CD4-positive, alpha-beta T cell treated with Interleukin-17A for 1 hour (primary cell): Measurements from ENCODE around the gene B3GALT4.
"Not testable (repeated sequence)": the region's sequence is repeated elsewhere in the genome, so short reads cannot be mapped to it uniquely, and the experiment has no call there.

Experiments used
- DNase-seq: peaks from one replicate; pipeline ENCODE4 v3.0.0-alpha.2; 2020

The B3GALT4 gene

DNA sequence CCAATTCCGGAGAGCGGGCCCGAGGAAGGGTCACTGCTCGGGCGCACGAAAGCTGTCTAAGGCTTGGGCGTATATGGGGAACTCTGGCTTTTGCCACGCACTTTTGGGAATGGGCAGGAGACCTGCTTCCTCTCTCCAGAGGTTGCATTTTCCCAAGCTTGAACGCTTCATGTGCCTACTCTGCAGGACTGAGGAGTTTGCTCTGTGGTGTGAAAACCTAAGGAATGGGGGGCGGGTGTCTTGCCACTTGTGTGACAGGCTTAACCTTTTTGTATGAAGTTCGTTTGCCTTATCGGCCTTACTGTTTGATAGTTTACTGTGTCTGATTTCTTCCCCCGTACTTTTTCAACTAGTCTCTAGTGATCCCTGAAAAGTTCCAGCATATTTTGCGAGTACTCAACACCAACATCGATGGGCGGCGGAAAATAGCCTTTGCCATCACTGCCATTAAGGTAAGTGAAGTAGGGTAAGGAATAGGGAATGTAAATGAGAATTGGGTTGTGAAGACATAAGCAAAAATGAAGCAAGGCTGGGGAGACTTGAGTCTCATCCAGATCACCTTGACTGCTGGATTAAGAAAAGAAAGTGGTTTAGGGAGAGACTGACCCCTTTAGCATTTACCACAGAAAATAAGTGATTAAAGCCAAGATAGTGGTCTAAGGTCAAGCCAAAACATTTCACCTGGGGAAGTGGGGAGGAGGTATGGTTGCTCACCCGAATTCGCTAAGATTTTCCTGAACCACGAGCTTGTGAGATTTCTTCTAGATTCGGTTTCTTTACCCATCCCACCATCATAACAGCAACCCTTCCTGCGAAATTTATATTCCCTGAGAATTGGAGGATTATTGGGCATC is 4.4 kb upstream of the B3GALT4 start:
- peak; percentile 37 for DNase-seq

DNA sequence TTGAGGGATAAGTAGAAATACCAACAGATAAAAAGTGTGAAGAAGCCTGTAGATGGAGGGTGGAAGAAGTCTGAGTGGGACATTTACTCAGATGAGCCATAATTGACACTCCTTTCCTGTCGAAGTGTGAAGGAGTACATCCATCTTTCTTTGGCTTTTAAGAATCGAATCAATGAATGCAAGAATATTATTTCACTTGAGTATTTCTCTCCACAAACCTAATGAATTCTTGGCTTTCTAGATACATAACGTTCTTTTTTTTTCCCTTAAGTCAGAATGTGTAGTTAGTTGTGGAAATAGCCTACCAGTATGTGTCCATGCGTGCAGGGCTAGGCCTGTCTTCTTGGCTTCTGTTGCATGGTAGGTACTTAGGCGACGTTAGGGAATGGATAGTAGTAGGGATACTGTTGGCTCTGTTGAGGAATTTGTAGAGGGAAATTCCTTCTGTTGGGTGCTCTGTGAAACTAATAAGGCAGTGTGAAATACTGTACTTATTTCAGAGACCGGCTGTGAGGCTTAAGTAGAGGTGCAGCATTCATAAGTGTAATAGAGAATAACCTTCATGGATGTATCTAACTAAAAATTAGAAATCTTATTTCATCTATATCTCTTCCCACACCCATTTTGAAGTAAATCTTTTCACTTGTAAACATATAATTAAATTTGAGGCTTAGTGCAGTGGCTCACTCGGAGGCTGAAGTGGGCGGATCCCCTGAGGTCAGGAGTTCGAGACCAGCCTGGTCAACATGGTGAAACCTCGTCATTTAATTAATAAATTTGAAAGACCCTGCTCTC is 3.6 kb upstream of the B3GALT4 start:
- DNase-seq = no peak

DNA sequence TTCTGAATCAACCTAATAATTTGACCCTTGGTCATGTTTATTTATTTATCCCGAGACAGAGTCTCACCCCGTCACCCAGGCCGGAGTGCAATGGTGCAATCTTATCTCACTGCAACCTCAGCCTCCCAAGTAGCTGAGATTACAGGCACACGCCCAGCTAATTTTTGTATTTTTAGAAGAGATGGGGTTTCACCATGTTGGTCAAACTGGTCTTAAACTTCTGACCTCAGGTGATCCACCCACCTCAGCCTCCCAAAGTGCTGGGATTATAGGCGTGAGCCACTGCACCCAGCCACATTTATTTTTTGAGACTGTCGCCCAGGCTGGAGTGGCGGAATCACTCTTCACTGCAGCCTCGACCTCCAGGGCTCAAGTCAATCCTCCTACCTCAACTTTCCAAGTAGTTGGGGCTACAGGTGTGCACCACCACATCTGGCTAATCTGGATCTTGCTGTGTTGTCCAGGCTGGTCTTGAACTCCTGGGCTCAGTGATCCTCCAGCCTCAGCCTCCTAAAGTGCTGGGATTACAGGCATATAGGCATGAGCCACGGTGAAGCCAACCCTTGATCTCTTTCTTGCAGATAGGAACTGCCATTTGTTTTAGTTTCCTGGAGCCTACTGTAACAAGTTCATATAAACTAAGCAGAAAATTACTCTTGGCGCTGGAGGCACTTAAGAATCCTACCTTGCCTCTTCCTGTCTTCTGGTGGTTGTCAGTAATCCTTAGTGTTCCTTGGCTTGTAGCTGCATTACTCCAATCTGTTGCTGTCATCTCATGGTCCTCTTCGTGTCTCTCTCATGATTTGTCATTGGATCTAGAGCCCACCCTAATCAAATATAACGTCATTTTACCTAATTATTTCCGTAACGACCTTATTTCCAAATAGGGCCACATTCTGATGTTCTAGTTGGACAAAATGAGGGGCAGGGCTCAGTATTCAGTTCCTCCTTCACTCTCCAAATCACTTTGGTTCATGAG is 2.7 kb upstream of the B3GALT4 start:
- DNase-seq = no peak

DNA sequence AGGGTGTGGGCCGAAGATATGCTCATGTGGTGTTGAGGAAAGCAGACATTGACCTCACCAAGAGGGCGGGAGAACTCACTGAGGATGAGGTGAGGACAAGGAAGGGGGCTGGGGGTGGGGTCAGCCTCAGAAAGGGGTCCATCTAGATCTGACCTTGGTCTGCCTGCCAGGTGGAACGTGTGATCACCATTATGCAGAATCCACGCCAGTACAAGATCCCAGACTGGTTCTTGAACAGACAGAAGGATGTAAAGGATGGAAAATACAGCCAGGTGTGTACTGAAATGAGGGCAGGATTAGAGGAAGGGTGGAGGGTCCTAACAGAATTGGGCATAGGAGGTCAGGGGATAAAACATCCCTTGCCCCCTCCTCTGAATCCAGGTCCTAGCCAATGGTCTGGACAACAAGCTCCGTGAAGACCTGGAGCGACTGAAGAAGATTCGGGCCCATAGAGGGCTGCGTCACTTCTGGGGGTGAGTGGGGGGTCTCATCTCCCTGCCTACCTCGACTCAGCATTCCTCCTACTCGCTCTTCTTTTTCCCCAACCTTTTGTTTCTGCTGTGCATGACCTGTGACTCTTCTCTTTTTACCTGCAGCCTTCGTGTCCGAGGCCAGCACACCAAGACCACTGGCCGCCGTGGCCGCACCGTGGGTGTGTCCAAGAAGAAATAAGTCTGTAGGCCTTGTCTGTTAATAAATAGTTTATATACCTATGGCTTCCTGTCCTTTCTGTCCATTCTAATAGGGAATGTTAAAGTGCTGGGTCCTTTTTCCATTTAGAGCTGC is 935 bp upstream of the B3GALT4 start:
- DNase-seq = not testable (repeated sequence)

DNA sequence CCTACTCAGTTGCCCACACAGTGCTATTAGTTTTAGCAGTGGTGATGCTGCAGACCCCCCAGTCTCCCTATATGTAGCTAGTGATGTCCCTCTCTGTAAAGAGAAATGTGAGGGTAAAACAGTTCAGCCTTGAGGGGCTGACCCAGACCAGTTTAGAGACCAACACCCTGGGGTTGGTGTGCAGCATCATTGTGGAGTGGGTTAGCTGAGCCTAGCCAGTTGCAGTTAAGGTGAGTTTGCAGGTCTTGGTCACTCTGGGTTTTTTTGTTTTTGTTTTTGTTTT is 401 bp upstream of the B3GALT4 start:
- no peak for DNase-seq

DNA sequence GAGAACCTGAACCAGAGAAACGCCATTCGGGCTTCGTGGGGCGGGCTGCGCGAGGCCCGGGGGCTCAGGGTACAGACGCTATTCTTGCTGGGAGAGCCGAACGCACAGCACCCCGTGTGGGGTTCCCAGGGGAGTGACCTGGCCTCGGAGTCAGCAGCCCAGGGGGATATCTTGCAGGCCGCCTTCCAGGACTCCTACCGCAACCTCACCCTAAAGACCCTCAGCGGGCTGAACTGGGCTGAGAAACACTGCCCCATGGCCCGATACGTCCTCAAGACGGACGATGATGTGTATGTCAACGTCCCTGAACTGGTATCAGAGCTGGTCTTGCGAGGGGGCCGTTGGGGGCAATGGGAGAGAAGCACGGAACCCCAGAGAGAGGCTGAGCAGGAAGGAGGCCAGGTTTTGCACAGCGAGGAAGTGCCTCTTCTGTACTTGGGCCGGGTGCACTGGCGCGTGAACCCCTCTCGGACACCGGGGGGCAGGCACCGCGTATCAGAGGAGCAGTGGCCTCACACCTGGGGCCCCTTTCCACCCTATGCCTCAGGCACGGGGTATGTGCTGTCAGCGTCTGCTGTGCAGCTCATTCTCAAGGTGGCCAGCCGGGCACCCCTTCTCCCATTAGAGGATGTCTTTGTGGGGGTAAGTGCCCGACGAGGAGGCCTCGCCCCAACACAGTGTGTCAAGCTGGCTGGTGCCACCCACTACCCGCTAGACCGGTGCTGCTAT is 904 bp downstream of the B3GALT4 start:
- DNase-seq = peak; percentile 42

DNA sequence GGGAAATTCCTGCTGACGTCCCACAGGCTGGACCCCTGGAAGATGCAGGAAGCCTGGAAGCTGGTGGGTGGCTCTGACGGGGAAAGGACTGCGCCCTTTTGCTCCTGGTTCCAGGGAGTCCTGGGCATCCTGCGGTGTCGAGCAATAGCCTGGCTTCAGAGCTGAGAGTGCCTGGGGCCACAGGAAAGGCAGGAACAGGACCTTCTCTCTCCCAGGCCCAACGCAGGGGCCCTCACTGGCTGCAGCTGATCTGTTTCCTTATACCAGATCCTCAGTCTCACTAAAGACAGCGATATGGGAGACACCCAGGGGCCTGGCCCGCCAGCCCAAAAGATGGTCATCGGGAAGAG is 1.4 kb downstream of the B3GALT4 start:
- DNase-seq = no peak

DNA sequence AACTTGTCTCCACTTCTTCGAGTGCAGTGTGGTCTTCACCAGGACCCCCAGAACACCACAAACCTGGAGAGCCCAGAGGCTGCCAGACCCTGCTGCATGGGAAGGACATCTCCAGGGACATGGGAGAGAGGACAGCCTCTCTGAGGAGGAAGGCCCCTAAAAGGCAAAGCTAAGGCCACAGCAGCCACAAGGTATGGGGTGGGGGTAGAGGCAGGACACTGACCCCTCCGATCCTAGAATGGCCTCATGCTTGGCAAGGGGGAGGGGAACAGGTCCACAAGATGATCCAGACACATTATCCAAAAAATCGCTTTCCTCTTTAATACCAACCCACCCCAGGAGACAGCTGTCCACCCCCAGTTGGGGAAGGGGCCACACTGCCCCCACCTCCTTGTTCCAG is 1.9 kb downstream of the B3GALT4 start:
- no peak for DNase-seq

DNA sequence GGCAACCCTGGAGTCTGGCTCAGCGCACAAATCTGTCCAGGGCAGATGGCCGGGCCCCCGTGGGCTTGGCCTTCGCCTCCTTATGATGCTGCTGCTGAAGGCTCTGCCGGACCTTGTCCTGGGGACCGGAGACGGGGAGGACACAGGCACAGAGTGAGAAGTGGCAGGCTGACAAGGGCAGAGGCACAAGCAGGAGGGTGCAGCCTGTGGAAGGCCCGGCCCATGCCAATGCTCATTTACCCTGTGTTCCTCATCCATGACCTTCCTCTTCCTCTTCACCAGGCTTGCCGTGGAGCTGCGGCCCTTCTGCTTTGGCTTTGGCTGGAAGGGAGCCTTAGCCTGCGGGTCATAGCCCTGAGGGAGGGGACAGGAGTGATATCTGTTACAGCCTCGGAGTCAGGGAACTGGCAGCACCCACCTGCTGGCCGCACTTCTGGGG is 2.4 kb downstream of the B3GALT4 start:
- no peak for DNase-seq

DNA sequence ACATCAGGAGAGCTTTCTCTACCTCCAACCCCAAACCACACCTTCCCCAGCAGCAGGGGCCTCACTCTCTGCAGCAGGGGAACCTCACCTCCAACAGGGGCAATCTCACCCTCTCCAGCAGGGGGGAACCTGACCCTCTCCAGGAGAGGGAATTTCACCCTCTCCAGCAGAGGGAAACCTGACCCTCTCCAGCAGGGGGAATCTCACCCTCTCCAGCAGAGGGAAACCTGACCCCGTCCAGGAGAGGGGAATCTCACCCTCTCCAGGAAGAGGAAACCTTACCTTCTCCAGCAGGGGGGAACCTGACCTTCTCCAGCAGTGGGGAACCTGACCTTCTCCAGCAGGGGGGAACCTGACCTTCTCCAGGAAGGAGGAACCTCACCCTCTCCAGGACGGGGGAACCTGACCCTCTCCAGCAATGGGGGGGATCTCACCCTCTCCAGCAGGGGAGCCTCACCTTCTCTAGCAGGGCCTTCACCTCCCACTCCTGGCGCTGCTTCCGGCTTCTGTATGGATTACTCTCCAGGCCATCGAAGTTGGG is 3.1 kb downstream of the B3GALT4 start:
- peak; percentile 38 for DNase-seq

DNA sequence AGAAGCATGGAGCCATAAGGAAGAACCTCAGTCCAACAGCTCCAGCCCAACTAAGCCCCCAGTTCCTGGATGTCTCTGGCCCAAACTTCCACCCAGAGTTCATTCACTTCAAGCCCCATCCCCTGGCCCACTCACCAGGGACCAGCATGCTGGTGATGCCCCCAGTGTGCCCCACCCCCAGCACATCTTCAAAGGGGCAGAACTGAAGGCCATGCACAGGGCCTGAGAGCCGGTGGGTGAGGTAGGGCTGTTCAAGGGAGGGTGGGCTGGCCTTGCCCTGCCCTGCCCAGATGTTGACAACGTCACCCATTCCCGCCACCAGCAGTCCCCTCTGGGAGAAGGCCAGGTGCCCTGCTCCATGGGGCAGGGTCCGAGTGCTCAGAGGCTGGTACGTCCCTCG is 3.6 kb downstream of the B3GALT4 start:
- DNase-seq = no peak

DNA sequence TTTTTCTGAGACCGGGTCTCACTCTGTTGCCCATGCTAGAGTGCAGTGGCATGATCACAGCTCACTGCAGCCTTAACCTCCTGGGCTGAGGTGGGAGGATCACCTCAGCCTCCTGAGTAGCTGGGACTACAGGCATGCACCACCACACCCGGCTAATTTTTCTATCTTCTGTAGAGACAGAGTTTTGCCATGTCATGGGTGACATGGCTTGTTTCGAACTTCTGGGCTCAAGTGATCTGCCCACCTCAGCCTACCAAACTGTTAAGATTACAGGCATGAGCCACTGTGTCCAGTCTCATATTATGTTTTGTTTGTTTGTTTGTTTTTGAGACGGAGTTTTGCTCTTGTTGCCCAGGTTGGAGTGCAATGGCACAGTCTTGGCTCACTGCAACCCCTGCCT is 8.3 kb downstream of the B3GALT4 start:
- DNase-seq = not testable (repeated sequence)

DNA sequence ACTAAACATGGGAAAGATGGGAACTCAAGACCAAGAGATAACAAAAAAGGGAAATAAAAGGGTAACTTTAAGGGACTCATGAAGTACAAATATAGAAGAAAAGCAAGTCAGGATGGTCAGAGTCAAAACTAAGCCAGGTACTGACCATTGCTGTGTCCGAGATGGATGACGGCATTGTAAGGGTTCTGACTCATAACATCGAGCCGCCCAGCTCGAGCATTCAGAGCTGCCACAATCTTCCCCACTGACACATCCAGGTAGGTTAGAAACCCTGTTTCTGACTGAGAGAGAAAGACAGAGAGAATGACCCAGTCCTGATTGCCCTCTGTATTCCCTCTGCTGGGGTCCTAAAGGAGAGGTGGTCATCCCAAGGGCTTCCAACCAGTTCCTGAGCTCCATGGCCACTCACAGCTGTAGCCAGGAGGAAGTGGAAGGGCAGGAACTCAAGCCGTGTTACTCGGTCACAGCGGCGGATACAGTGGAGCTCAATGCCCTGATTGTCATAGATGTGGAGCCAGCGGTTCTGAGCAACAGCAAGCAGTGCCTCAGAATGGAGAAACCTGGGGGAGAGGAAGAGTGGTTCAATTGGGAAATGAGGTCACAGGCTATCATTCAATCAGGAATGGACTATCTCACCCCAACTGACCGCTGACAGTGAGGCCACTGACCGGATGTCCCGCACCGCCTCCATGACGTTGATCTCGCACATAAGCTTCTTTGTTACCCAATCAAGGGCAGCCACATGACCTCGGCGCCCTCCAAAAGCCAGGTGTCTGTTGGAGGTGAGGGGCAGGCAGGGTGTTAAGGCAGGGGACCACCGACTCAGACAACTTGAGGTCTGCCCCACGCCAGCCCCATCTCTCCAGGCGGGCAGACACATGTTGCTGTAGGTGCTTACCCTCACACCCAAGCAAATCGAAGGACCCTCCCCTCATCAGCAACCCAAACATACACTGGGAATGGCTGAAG is 10.3 kb downstream of the B3GALT4 start:
- no peak for DNase-seq

DNA sequence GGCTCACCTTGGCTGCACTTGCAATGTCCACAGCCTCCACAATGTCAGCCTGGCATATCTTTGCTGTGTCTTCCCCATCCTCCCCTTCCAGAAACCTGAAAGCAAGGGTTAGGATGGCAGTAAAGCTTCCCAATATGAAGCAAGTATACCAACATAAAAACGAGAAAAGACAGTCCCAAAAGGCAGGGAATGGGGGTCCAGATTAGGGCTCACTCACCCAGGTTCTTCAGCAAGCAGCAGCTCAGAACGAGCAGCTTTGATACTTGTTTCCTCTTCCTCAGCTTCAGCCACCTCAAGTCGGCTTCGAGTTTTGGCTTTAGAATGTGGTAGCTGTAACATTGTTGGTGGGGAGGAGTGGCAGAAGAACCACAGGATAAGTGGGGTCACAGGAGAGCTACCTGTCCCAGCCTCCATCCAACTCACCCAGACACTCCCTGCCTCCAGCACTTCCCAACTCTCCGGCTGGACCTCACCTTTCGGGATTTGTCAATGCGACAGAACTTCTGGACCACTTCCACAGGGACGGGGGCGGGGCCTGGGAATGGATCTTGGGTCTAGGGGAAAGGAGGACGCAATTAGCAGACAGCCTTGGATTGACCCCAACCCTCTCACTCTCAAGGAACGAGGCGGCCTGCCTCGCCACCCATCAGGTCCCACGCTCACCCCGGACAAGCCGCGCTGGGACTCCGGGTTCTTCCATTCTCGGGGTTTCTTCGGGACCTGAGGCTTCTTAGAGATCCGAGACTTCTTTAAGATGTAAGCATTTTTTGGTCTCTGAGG is 11.4 kb downstream of the B3GALT4 start:
- no peak for DNase-seq

DNA sequence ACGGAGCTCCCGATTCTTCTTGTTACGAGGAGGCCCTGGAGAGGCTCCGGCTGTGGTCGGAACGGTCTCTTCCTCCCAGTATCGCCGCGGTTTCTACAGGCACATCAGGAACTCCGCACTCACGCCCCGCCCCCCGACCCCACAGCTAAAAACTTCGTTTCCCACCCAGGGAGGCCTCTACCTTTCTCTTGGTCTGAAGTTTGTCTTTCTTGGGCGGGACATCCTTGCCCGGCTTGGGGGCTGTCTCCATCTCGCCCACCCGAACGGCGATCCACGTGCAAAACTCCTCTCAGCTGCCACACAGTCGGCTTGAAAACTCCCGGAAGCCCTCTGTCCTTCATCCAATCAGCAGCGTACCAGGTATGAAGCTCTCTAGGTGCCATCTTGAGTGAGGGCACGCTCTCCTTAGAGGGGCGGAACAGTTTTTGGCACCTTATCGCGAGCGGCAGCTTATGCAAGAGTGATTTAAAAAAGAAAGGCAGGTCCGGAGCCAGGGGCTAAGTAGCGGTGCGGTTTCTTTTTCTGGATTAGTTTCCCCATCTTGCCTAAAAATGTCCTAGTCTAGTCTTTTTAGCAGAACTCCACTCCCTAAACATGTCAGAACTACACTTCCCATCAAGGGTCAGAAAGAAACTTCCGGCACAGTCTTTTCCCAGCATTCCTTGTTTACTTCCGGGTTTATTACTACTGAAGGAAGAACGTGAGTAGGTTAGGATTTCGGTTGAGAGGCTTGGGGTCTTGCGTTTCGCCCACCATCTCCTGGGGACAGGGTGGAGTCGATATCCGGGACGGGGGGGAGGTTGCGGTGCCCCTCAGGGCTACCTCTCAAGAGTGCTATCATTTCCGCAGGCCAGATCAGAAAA is 12.2 kb downstream of the B3GALT4 start, which contains the start of the genes PFDN6 and WDR46:
Gene PFDN6 (plus strand): TSS at position 681 of the 863 bp plus-strand sequence. CDS start 256 bp downstream, outside the sequence.
Gene WDR46 (minus strand): TSS at position 319 of the 863 bp plus-strand sequence. CDS start 69 bp downstream, at position 250.
- DNase-seq = peak; percentile 91

DNA sequence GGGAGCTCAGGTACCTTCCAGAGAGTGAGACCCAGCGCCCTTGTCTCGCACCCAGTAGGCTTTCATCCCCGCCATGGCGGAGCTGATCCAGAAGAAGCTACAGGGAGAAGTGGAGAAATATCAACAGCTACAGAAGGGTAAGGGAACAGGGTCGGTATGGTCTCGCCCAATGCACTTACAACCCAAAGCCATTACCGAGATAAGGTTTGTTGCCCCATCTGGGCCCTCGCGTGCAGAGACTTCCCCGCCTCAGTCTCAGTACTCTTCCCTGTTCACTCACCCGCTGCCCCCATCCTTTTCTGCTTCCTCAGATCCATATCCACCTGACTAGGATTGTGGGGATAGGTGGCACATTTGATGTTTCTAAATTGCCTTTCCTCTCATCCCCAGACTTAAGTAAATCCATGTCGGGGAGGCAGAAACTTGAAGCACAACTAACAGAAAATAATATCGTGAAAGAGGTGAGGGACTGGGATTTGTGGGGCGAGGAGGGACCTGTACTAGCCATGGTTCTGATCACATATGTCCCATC is 12.9 kb downstream of the B3GALT4 start:
- DNase-seq = no peak

DNA sequence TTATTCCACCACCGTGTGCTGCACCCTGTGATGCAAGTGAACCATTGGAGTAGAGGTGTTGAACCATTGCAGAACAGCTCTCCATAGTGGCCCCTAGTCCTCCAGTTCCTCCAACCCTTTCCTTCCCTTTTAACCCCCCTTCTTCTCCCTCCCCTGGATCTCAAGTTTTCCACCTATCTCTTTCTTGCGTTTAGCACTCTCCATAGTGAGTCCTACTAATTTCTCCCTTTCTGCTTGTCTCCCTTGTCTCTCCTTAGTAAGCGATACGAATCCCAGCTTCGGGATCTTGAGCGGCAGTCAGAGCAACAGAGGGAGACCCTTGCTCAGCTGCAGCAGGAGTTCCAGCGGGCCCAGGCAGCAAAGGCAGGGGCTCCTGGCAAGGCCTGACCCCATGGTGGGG is 13.5 kb downstream of the B3GALT4 start:
- no peak for DNase-seq
